H1 (cell line): Measurements from ENCODE around the gene IQCF5. TPM values are rescaled to one million over a fixed set of nuclear protein-coding genes. Genes with fewer than 3 reads are reported as not detected.

Experiments used
- BACH1 ChIP-seq: IDR thresholded peaks from 2 replicates; pipeline ENCODE4 v1.6.1; 2012; ENCODE audit warnings: low read length, improper control_type of control experiment
- GTF2F1 ChIP-seq: IDR thresholded peaks from 2 replicates; pipeline ENCODE4 v1.6.1; 2012; ENCODE audit warnings: low read depth, low read length, improper control_type of control experiment, borderline replicate concordance
- JUND ChIP-seq: IDR thresholded peaks from 2 replicates; pipeline ENCODE4 v1.6.1; 2011; ENCODE audit warnings: mild to moderate bottlenecking, improper control_type of control experiment, low read length
- SIX5 ChIP-seq: IDR thresholded peaks from 2 replicates; pipeline ENCODE4 v1.6.1; 2011; ENCODE audit warnings: mild to moderate bottlenecking, low read depth, low read length
- TCF12 ChIP-seq: IDR thresholded peaks from 2 replicates; pipeline ENCODE4 v1.6.1; 2011; ENCODE audit warnings: low read depth, mild to moderate bottlenecking, low read length
- polyA plus RNA-seq, 7 experiments: library from polyadenylated mRNA; depleted of rRNA in 3 of 7; stranded (reverse) in 5 of 7; unstranded in 2 of 7; fragments of >200 nt in 5 of 7; fragments of 200-250 nt in 2 of 7; gene quantifications; 1 replicate in 5 of 7; 2 replicates in 1 of 7; 4 replicates in 1 of 7; pipeline versions ENCODE4 v1.2.1 to v1.2.3, GENCODE V29; 2011 to 2013; ENCODE audit warnings: missing spikeins in 2 of 7, mixed read lengths in 2 of 7
- total RNA-seq: library from RNA; stranded (reverse); fragmentation: NEBNext Ultra II Directional; extraction: Animal tissue kit (Norgen Biotek cat#: 25700); gene quantifications from 2 replicates; pipeline ENCODE4 v1.2.1, GENCODE V29; 2021

The IQCF5 gene
- total and polyA plus RNA-seq, 2 of the 8 experiments (the other 6 are each of a cell fraction or from before 2014, with no cell fraction given) = not detected

- no peak for TF ChIP-seq SIX5
- TF ChIP-seq JUND = no peak
- TF ChIP-seq BACH1 = no peak
- no peak for TF ChIP-seq GTF2F1
- TF ChIP-seq TCF12 = no peak
Observed at GRCh38 chr3:51836606-51837005, 38.8 kb downstream of the IQCF5 start (continued).
